Mucosa of descending colon (tissue), 3 donors: ENCODE data around the gene MKKS. TPM values are rescaled to one million over a fixed set of nuclear protein-coding genes. Genes with fewer than 3 reads are reported as not detected.

Source experiments
- ATAC-seq: fragments of 200-7000 bp; cut with Tn5 transposase; one replicate; pipeline ENCODE4 v1.9.1; 2020; ENCODE audit warnings: mild to moderate bottlenecking, moderate library complexity
- DNase-seq, 3 donors: peaks; one replicate each; pipeline ENCODE4 v3.0.0-alpha.2; 2020
- H3K36me3 ChIP-seq: fragments of 200-600 bp; one replicate; pipeline ENCODE4 v1.8.0; 2021; ENCODE audit warnings: low read depth, mild to moderate bottlenecking
- H3K4me1 ChIP-seq: fragments of 200-600 bp; one replicate; pipeline ENCODE4 v1.8.0; 2021; ENCODE audit warnings: low read depth, mild to moderate bottlenecking
- H3K4me3 ChIP-seq: fragments of 200-600 bp; one replicate; pipeline ENCODE4 v1.8.0; 2021; ENCODE audit warnings: mild to moderate bottlenecking
- H3K9me3 ChIP-seq: fragments of 200-600 bp; one replicate; pipeline ENCODE4 v1.8.0; 2021; ENCODE audit warnings: mild to moderate bottlenecking
- intact Hi-C, 2 donors: fragments of 100-400 bp; cut with DNase I in 1 of 2; cut with micrococcal nuclease in 1 of 2; formaldehyde crosslinking; loops; one replicate each; pipeline versions ENCODE4 v1.11.0 to v1.11.1; 2022; cut with DNase I, micrococcal nuclease
- total RNA-seq, 3 donors: library from RNA; stranded (reverse); fragmentation: NEBNext Ultra II Directional in 2 of 3; extraction: Animal tissue kit (Norgen Biotek cat#: 25700) in 2 of 3; gene quantifications; one replicate each; pipeline versions ENCODE4 v1.2.1 to v1.2.4, GENCODE V29; 2021 to 2023
- TF ChIP-seq, protein P1 (sequence below): fragments of 200-600 bp; IDR thresholded peaks from one replicate; pipeline ENCODE4 v1.8.0; 2022; ENCODE audit warnings: antibody characterized with exemption, mild to moderate bottlenecking
- donor health status: DM: no; HTN: no; CAD: no; lungs with moderate emphysema.
- donor health status: DM: no; HTN: no; CAD: no.
- donor health status: DM: no; HTN: yes; CAD: no.

The MKKS gene
- total RNA-seq, 3 donors from 2014 or later: 21.1 to 30.0 (median 28.2) TPM

DNA sequence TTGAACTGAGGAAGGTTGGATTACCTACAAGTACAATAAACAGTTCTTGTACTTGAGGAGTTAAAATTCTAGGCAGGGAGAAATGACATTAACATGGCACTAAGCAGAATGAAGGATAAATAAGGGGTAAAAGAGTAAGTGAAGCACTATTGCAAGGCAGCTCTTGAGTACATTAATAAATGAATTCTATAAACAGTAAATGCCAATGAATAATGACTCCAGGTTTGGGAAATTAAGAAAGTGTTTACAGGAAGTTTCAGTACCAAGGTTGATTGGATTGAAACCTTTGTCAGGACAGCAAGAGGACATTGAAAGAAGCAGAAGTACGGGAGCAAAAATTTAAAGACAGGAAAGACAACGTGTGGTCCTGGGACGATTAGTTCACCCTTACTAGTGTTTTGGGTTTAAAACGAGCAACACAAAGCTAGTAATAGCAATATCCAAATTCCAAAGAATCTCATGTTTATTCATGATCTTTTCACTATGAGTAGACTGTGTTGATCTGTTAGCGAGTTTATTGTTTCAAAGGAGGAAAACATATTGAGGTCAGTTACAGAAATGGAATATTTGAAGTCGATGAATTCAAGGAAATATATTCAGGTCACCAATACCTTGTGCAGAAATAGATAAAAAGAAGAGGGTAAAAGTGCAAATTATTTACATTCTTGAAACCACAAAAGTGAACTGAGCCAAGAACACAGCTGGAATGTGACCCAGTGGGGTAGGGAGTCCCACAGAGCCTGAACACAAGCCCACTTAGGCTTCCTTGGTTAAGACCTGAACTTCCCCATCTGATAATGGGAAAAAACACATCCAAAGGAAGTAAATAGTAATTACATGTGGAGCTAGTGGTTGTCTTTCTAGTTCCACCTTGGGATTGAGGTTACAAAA, 80.8 kb downstream of the MKKS start:
- no peak overlapping the region for H3K4me3 ChIP-seq
- H3K9me3 ChIP-seq: no peaks in the 10 kb centered on the region
- ATAC-seq (no peak), DNase-seq (no peak)
- H3K36me3 ChIP-seq: no peaks in the 10 kb centered on the region
- TF ChIP-seq, protein P1, sequence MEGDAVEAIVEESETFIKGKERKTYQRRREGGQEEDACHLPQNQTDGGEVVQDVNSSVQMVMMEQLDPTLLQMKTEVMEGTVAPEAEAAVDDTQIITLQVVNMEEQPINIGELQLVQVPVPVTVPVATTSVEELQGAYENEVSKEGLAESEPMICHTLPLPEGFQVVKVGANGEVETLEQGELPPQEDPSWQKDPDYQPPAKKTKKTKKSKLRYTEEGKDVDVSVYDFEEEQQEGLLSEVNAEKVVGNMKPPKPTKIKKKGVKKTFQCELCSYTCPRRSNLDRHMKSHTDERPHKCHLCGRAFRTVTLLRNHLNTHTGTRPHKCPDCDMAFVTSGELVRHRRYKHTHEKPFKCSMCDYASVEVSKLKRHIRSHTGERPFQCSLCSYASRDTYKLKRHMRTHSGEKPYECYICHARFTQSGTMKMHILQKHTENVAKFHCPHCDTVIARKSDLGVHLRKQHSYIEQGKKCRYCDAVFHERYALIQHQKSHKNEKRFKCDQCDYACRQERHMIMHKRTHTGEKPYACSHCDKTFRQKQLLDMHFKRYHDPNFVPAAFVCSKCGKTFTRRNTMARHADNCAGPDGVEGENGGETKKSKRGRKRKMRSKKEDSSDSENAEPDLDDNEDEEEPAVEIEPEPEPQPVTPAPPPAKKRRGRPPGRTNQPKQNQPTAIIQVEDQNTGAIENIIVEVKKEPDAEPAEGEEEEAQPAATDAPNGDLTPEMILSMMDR: no peak
- intact Hi-C loops: no loop called here
- H3K4me1 ChIP-seq: no peaks in the 10 kb centered on the region

Other genes with a start within 250 kb of the MKKS start
- gene SNAP25, start 215.4 kb downstream of the MKKS start, total RNA-seq: 10 to 100 TPM in 1 of 3 donors, 1 to 10 TPM in 1, under 1 TPM in 1; 0.80 to 10.5 (median 1.1) TPM
- 1 to 10 TPM; 5.7 to 9.7 (median 7.7) TPM for gene SLX4IP, start 1.1 kb upstream of the MKKS start, total RNA-seq
- gene JAG1, start 239.8 kb upstream of the MKKS start, total RNA-seq: 100 to 1,000 TPM in 1 of 3 donors, 10 to 100 TPM in 2; 87.1 to 104 (median 94.4) TPM